ENCODE measurements around the gene CADM3. TPM values are rescaled to one million over a fixed set of nuclear protein-coding genes. Genes with fewer than 3 reads are reported as not detected.
A peak's percentile ranks its signal among the peaks of the same experiment; 100 is the strongest.

CADM3 gene
- total RNA-seq, result not detected in 2 replicates

GRCh38 chr1:159171254-159171687, at the start of gene CADM3:
TSS of gene CADM3 (plus strand) at chr1:159171615. CDS start at chr1:159171766, 151 bp downstream.
- Mint-ChIP-seq H3K27ac (no peak within 1 kb of the TSS), H3K9me3 (no peaks in the 10 kb centered on the region), H3K36me3 (ENCODE audit: low read depth) (no peaks in the 10 kb centered on the region), H3K4me1 (peaks cover 2% of the 10 kb centered on the region), H3K27me3 (peaks cover 53% of the 10 kb centered on the region), H3K4me3 (no peak within 1 kb of the TSS)
- intact Hi-C loops (cut with micrococcal nuclease), result no loop called here
- DNase-seq, result no peak

GRCh38 chr1:159122005-159122621, 49.3 kb upstream of the CADM3 start:
- no peaks in the 10 kb centered on the region for H3K36me3 Mint-ChIP-seq (ENCODE audit: low read depth)
- no peaks in the 10 kb centered on the region for H3K9me3 Mint-ChIP-seq
- peaks cover 28% of the 10 kb centered on the region for H3K27me3 Mint-ChIP-seq
- no peak overlapping the region for H3K27ac Mint-ChIP-seq
- no peaks in the 10 kb centered on the region for H3K4me1 Mint-ChIP-seq
- no peak overlapping the region for H3K4me3 Mint-ChIP-seq
- no peak for DNase-seq
- intact Hi-C loops (cut with micrococcal nuclease), result no loop called here

- no peak overlapping the region for H3K27ac Mint-ChIP-seq
- no peak for DNase-seq
- intact Hi-C loops (cut with micrococcal nuclease), result no loop called here
- H3K9me3 Mint-ChIP-seq, result no peaks in the 10 kb centered on the region
- no peaks in the 10 kb centered on the region for H3K4me1 Mint-ChIP-seq
- H3K4me3 Mint-ChIP-seq, result no peak overlapping the region
- H3K27me3 Mint-ChIP-seq, result peaks cover 24% of the 10 kb centered on the region
- H3K36me3 Mint-ChIP-seq (ENCODE audit: low read depth), result no peaks in the 10 kb centered on the region
These were observed 47.8 kb upstream of the CADM3 start for GRCh38 chr1:159123587-159123986.

GRCh38 chr1:159132271-159132881, 39.0 kb upstream of the CADM3 start:
- no peaks in the 10 kb centered on the region for H3K36me3 Mint-ChIP-seq (ENCODE audit: low read depth)
- no peaks in the 10 kb centered on the region for H3K4me1 Mint-ChIP-seq
- peak; percentile 88 for DNase-seq
- peaks cover 7% of the 10 kb centered on the region for H3K27me3 Mint-ChIP-seq
- no peak overlapping the region for H3K4me3 Mint-ChIP-seq
- H3K9me3 Mint-ChIP-seq, result no peaks in the 10 kb centered on the region
- intact Hi-C loops (cut with micrococcal nuclease), result loop anchor here (1.0 kb wide), 1 partner anchor 79 kb away; no protein-coding TSS in a partner anchor
- H3K27ac Mint-ChIP-seq, result no peak overlapping the region

GRCh38 chr1:159140474-159140873, 30.9 kb upstream of the CADM3 start:
- no peak for DNase-seq
- H3K4me3 Mint-ChIP-seq, result no peak overlapping the region
- intact Hi-C loops (cut with micrococcal nuclease), result no loop called here
- H3K27me3 Mint-ChIP-seq, result peaks cover 17% of the 10 kb centered on the region
- no peaks in the 10 kb centered on the region for H3K9me3 Mint-ChIP-seq
- no peaks in the 10 kb centered on the region for H3K36me3 Mint-ChIP-seq (ENCODE audit: low read depth)
- H3K27ac Mint-ChIP-seq, result no peak overlapping the region
- H3K4me1 Mint-ChIP-seq, result no peaks in the 10 kb centered on the region

GRCh38 chr1:159141584-159142390, 29.6 kb upstream of the CADM3 start:
- Mint-ChIP-seq H3K27ac (no peak overlapping the region), H3K36me3 (ENCODE audit: low read depth) (no peaks in the 10 kb centered on the region), H3K9me3 (no peaks in the 10 kb centered on the region), H3K27me3 (peaks cover 12% of the 10 kb centered on the region), H3K4me3 (no peak overlapping the region), H3K4me1 (no peaks in the 10 kb centered on the region)
- DNase-seq, result no peak
- intact Hi-C loops (cut with micrococcal nuclease), result no loop called here

- Mint-ChIP-seq H3K27ac (no peak overlapping the region), H3K4me1 (no peaks in the 10 kb centered on the region), H3K9me3 (no peaks in the 10 kb centered on the region), H3K27me3 (peaks cover 12% of the 10 kb centered on the region), H3K36me3 (ENCODE audit: low read depth) (no peaks in the 10 kb centered on the region), H3K4me3 (no peak overlapping the region)
- DNase-seq, result no peak
- intact Hi-C loops (cut with micrococcal nuclease), result no loop called here
These were observed 29.1 kb upstream of the CADM3 start for GRCh38 chr1:159142391-159142663.

- peaks cover 12% of the 10 kb centered on the region for H3K27me3 Mint-ChIP-seq
These were observed 28.5 kb upstream of the CADM3 start for GRCh38 chr1:159142726-159143510.

GRCh38 chr1:159144571-159144970, 26.8 kb upstream of the CADM3 start:
- H3K27ac Mint-ChIP-seq, result no peak overlapping the region
- no peaks in the 10 kb centered on the region for H3K36me3 Mint-ChIP-seq (ENCODE audit: low read depth)
- no peaks in the 10 kb centered on the region for H3K9me3 Mint-ChIP-seq
- no peak for DNase-seq
- H3K27me3 Mint-ChIP-seq, result peaks cover 14% of the 10 kb centered on the region
- intact Hi-C loops (cut with micrococcal nuclease), result no loop called here
- H3K4me1 Mint-ChIP-seq, result no peaks in the 10 kb centered on the region
- no peak overlapping the region for H3K4me3 Mint-ChIP-seq

More at GRCh38 chr1:159142726-159143510, 28.5 kb upstream of the CADM3 start:
- Mint-ChIP-seq H3K36me3 (ENCODE audit: low read depth) (no peaks in the 10 kb centered on the region), H3K4me3 (no peak overlapping the region), H3K9me3 (no peaks in the 10 kb centered on the region), H3K27ac (no peak overlapping the region), H3K4me1 (no peaks in the 10 kb centered on the region)
- DNase-seq, result no peak
- intact Hi-C loops (cut with micrococcal nuclease), result no loop called here

GRCh38 chr1:159146980-159147379, 24.4 kb upstream of the CADM3 start:
- H3K9me3 Mint-ChIP-seq, result no peaks in the 10 kb centered on the region
- no peak overlapping the region for H3K4me3 Mint-ChIP-seq
- no peaks in the 10 kb centered on the region for H3K36me3 Mint-ChIP-seq (ENCODE audit: low read depth)
- no peak for DNase-seq
- intact Hi-C loops (cut with micrococcal nuclease), result no loop called here
- H3K27ac Mint-ChIP-seq, result no peak overlapping the region
- peaks cover 16% of the 10 kb centered on the region for H3K27me3 Mint-ChIP-seq
- H3K4me1 Mint-ChIP-seq, result no peaks in the 10 kb centered on the region

GRCh38 chr1:159152031-159152430, 19.4 kb upstream of the CADM3 start:
- intact Hi-C loops (cut with micrococcal nuclease), result no loop called here
- DNase-seq, result no peak
- Mint-ChIP-seq H3K27ac (no peak overlapping the region), H3K9me3 (no peaks in the 10 kb centered on the region), H3K36me3 (ENCODE audit: low read depth) (no peaks in the 10 kb centered on the region), H3K4me3 (no peak overlapping the region), H3K27me3 (peaks cover 18% of the 10 kb centered on the region), H3K4me1 (no peaks in the 10 kb centered on the region)

- Mint-ChIP-seq H3K9me3 (no peaks in the 10 kb centered on the region), H3K27ac (no peak overlapping the region), H3K4me1 (no peaks in the 10 kb centered on the region), H3K27me3 (peaks cover 21% of the 10 kb centered on the region), H3K36me3 (ENCODE audit: low read depth) (no peaks in the 10 kb centered on the region), H3K4me3 (no peak overlapping the region)
- peak; percentile 86 for DNase-seq
- intact Hi-C loops (cut with micrococcal nuclease), result loop anchor here (1.0 kb wide), 1 partner anchor 50 kb away; no protein-coding TSS in a partner anchor
These were observed 10.3 kb upstream of the CADM3 start for GRCh38 chr1:159161001-159161718.

GRCh38 chr1:159161719-159162026, 9.7 kb upstream of the CADM3 start:
- H3K9me3 Mint-ChIP-seq, result no peaks in the 10 kb centered on the region
- no peak overlapping the region for H3K4me3 Mint-ChIP-seq
- no peak for DNase-seq
- intact Hi-C loops (cut with micrococcal nuclease), result loop anchor here (1.0 kb wide), 1 partner anchor 50 kb away; no protein-coding TSS in a partner anchor
- no peaks in the 10 kb centered on the region for H3K36me3 Mint-ChIP-seq (ENCODE audit: low read depth)
- H3K4me1 Mint-ChIP-seq, result no peaks in the 10 kb centered on the region
- peaks cover 22% of the 10 kb centered on the region for H3K27me3 Mint-ChIP-seq
- H3K27ac Mint-ChIP-seq, result no peak overlapping the region

Data from activated CD4-positive, alpha-beta T cell treated with anti-CD3 and anti-CD28 coated beads, Interleukin-2, amount 10 ng/mL, durations not matched to agents 24 days and 14 days (primary cell).